Astrocyte (in vitro differentiated cells and primary cell): Measurements from ENCODE around the gene TOM1L2. TPM values are rescaled to one million over a fixed set of nuclear protein-coding genes. Genes with fewer than 3 reads are reported as not detected.

Experiments used
- DNase-seq: peaks from one replicate; pipeline ENCODE4 v3.0.0-alpha.2; 2010; ENCODE audit warnings: low read depth
- FAIRE-seq: peaks from 2 replicates; lab custom pipeline; 2011; peaks lifted over from hg19 to GRCh38; lab: Jason Lieb, UNC
- H2AFZ ChIP-seq: 2 replicates; pipeline ENCODE4 v1.6.0; 2012; ENCODE audit warnings: low read depth, low read length, inconsistent platforms
- H3K27ac ChIP-seq: 2 replicates; pipeline ENCODE4 v1.5.1; 2011; ENCODE audit warnings: low read depth, low read length, inconsistent platforms
- H3K27me3 ChIP-seq: 2 replicates; pipeline ENCODE4 v1.6.0; 2011; ENCODE audit warnings: low read length, inconsistent platforms; ENCODE audit not compliant: insufficient read depth
- H3K36me3 ChIP-seq: 2 replicates; pipeline ENCODE4 v1.5.1; 2011; ENCODE audit warnings: low read length, inconsistent platforms; ENCODE audit not compliant: insufficient read depth
- H3K4me1 ChIP-seq: 2 replicates; pipeline ENCODE4 v1.5.1; 2011; ENCODE audit warnings: low read length, inconsistent platforms; ENCODE audit not compliant: insufficient read depth
- H3K4me2 ChIP-seq: 2 replicates; pipeline ENCODE4 v1.6.0; 2012; ENCODE audit warnings: low read length, inconsistent platforms
- H3K4me3 ChIP-seq: 2 replicates; pipeline ENCODE4 v1.5.1; 2011; ENCODE audit warnings: low read depth, mild to moderate bottlenecking, low read length, inconsistent platforms; ENCODE audit not compliant: insufficient read depth
- H3K79me2 ChIP-seq: 2 replicates; pipeline ENCODE4 v1.6.0; 2012; ENCODE audit warnings: mild to moderate bottlenecking, low read length, inconsistent platforms; ENCODE audit not compliant: insufficient read depth
- H3K9ac ChIP-seq: 2 replicates; pipeline ENCODE4 v1.6.0; 2012; ENCODE audit warnings: mild to moderate bottlenecking, low read length, inconsistent platforms
- H3K9me3 ChIP-seq: 2 replicates; pipeline ENCODE4 v1.5.1; 2012; ENCODE audit warnings: low read depth, mild to moderate bottlenecking, low read length, inconsistent platforms; ENCODE audit not compliant: insufficient read depth
- H4K20me1 ChIP-seq: 2 replicates; pipeline ENCODE4 v1.6.0; 2012; ENCODE audit warnings: low read length, inconsistent platforms; ENCODE audit not compliant: insufficient read depth
- H3K27ac Mint-ChIP-seq: one replicate; pipeline ENCODE4 v1.8.0; 2021; ENCODE audit warnings: mild to moderate bottlenecking, mixed read lengths; ENCODE audit not compliant: unreplicated experiment
- H3K27me3 Mint-ChIP-seq: one replicate; pipeline ENCODE4 v1.8.0; 2021; ENCODE audit warnings: low read depth, mixed read lengths; ENCODE audit not compliant: unreplicated experiment
- H3K36me3 Mint-ChIP-seq: one replicate; pipeline ENCODE4 v1.8.0; 2021; ENCODE audit warnings: low read depth, mixed read lengths; ENCODE audit not compliant: unreplicated experiment
- H3K4me1 Mint-ChIP-seq: one replicate; pipeline ENCODE4 v1.8.0; 2021; ENCODE audit warnings: low read depth, mixed read lengths; ENCODE audit not compliant: unreplicated experiment
- H3K4me3 Mint-ChIP-seq: one replicate; pipeline ENCODE4 v1.8.0; 2021; ENCODE audit warnings: mild to moderate bottlenecking, moderate library complexity, mixed read lengths; ENCODE audit not compliant: unreplicated experiment
- H3K9me3 Mint-ChIP-seq: one replicate; pipeline ENCODE4 v1.8.0; 2021; ENCODE audit warnings: mild to moderate bottlenecking, mixed read lengths; ENCODE audit not compliant: unreplicated experiment
- CTCF ChIP-seq: IDR thresholded peaks from 2 replicates; pipeline ENCODE4 v1.5.1; 2011; ENCODE audit warnings: low read depth, mild to moderate bottlenecking, inconsistent platforms, low read length, moderate library complexity; ENCODE audit not compliant: insufficient read depth
- EZH2 ChIP-seq: IDR thresholded peaks from 2 replicates; pipeline ENCODE4 v1.6.1; 2012; ENCODE audit warnings: mild to moderate bottlenecking, low read length, inconsistent platforms; ENCODE audit not compliant: insufficient read depth
- total RNA-seq: library from RNA; stranded (reverse); gene quantifications from 2 replicates; pipeline ENCODE4 v1.2.1, GENCODE V29; 2021

Gene TOM1L2
- total RNA-seq, 1 donor from 2014 or later, result 54.4 TPM

GRCh38 chr17:17813055-17813724, 159.0 kb downstream of the TOM1L2 start:
- Histone ChIP-seq H3K27ac (no peak overlapping the region), H3K4me3 (no peak overlapping the region), H3K27me3 (no peaks in the 10 kb centered on the region), H3K4me2 (no peak overlapping the region), H3K4me1 (peaks cover 14% of the 10 kb centered on the region), H4K20me1 (peaks cover 71% of the 10 kb centered on the region), H3K36me3 (peaks cover 8% of the 10 kb centered on the region), H3K9me3 (no peaks in the 10 kb centered on the region), H3K9ac (no peak overlapping the region), H3K79me2 (no peaks in the 10 kb centered on the region), H2AFZ (no peak overlapping the region)
- H3K27me3 Mint-ChIP-seq, result no peaks in the 10 kb centered on the region
- H3K27ac Mint-ChIP-seq, result peak overlapping the region; percentile 58
- peaks cover 16% of the 10 kb centered on the region for H3K4me1 Mint-ChIP-seq
- peaks cover 4% of the 10 kb centered on the region for H3K36me3 Mint-ChIP-seq
- DNase-seq (no peak), FAIRE-seq (no peak)
- no peaks in the 10 kb centered on the region for H3K9me3 Mint-ChIP-seq
- TF ChIP-seq CTCF, result no peak
- TF ChIP-seq EZH2, result no peak
- no peak overlapping the region for H3K4me3 Mint-ChIP-seq

- peaks cover 3% of the 10 kb centered on the region for H3K36me3 ChIP-seq
- no peak overlapping the region for H3K4me3 Mint-ChIP-seq
- no peaks in the 10 kb centered on the region for H3K9me3 ChIP-seq
- H2AFZ ChIP-seq, result no peak overlapping the region
- H3K36me3 Mint-ChIP-seq, result peaks cover 4% of the 10 kb centered on the region
- peaks cover 16% of the 10 kb centered on the region for H3K4me1 Mint-ChIP-seq
- no peak for DNase-seq
- H4K20me1 ChIP-seq, result peaks cover 71% of the 10 kb centered on the region
- peak; percentile 76 for TF ChIP-seq CTCF
- no peak for TF ChIP-seq EZH2
- no peak overlapping the region for H3K9ac ChIP-seq
- peaks cover 14% of the 10 kb centered on the region for H3K4me1 ChIP-seq
- H3K27ac ChIP-seq, result no peak overlapping the region
- FAIRE-seq, result no peak
- H3K27me3 ChIP-seq, result no peaks in the 10 kb centered on the region
- peak overlapping the region; percentile 66 for H3K27ac Mint-ChIP-seq
- no peak overlapping the region for H3K4me3 ChIP-seq
- no peaks in the 10 kb centered on the region for H3K79me2 ChIP-seq
- no peaks in the 10 kb centered on the region for H3K27me3 Mint-ChIP-seq
- H3K4me2 ChIP-seq, result no peak overlapping the region
- H3K9me3 Mint-ChIP-seq, result no peaks in the 10 kb centered on the region
Observed at GRCh38 chr17:17812211-17813054, 159.8 kb downstream of the TOM1L2 start.
